Measurements from ENCODE around the gene NRG3.

NRG3 gene

GRCh38 chr10:82210331-82210730, 335.3 kb downstream of the NRG3 start:
- Histone ChIP-seq H3K27ac (replicated peaks) (no peak overlapping the region), H3K4me3 (replicated peaks; ENCODE audit: insufficient read depth, low read length) (no peak overlapping the region), H3K27me3 (ENCODE audit: insufficient read depth, poor library complexity, severe bottlenecking) (no peaks in the 10 kb centered on the region)
- no peak for DNase-seq (ENCODE audit: low read depth in 1 of 2, low spot score in 1 of 2)
- no peak for TF ChIP-seq REST (IDR thresholded peaks at IDR 0.05; ENCODE audit: insufficient replicate concordance, low read depth)
- TF ChIP-seq POLR2AphosphoS5 (IDR thresholded peaks at IDR 0.05; ENCODE audit: low read depth): no peak
- TF ChIP-seq GABPA (IDR thresholded peaks at IDR 0.05; ENCODE audit: low read depth): no peak
- TF ChIP-seq CTCF (IDR thresholded peaks at IDR 0.05; ENCODE audit: insufficient read depth, low read length): no peak
- no peak for TF ChIP-seq SPI1 (IDR thresholded peaks at IDR 0.05; ENCODE audit: borderline replicate concordance, low read depth)

GRCh38 chr10:82211346-82211745, 336.4 kb downstream of the NRG3 start:
- Histone ChIP-seq H3K27me3 (ENCODE audit: insufficient read depth, poor library complexity, severe bottlenecking) (no peaks in the 10 kb centered on the region), H3K27ac (replicated peaks) (no peak overlapping the region), H3K4me3 (replicated peaks; ENCODE audit: insufficient read depth, low read length) (no peak overlapping the region)
- DNase-seq (ENCODE audit: low read depth in 1 of 2, low spot score in 1 of 2): no peak
- TF ChIP-seq REST (IDR thresholded peaks at IDR 0.05; ENCODE audit: insufficient replicate concordance, low read depth): no peak
- TF ChIP-seq SPI1 (IDR thresholded peaks at IDR 0.05; ENCODE audit: borderline replicate concordance, low read depth): no peak
- no peak for TF ChIP-seq GABPA (IDR thresholded peaks at IDR 0.05; ENCODE audit: low read depth)
- TF ChIP-seq POLR2AphosphoS5 (IDR thresholded peaks at IDR 0.05; ENCODE audit: low read depth): no peak
- no peak for TF ChIP-seq CTCF (IDR thresholded peaks at IDR 0.05; ENCODE audit: insufficient read depth, low read length)

- Histone ChIP-seq H3K27me3 (ENCODE audit: insufficient read depth, poor library complexity, severe bottlenecking) (no peaks in the 10 kb centered on the region), H3K27ac (replicated peaks) (no peak overlapping the region), H3K4me3 (replicated peaks; ENCODE audit: insufficient read depth, low read length) (no peak overlapping the region)
- TF ChIP-seq SPI1 (IDR thresholded peaks at IDR 0.05; ENCODE audit: borderline replicate concordance, low read depth) (no peak), CTCF (IDR thresholded peaks at IDR 0.05; ENCODE audit: insufficient read depth, low read length) (no peak), REST (IDR thresholded peaks at IDR 0.05; ENCODE audit: insufficient replicate concordance, low read depth) (no peak), GABPA (IDR thresholded peaks at IDR 0.05; ENCODE audit: low read depth) (no peak), POLR2AphosphoS5 (IDR thresholded peaks at IDR 0.05; ENCODE audit: low read depth) (no peak)
- no peak for DNase-seq (ENCODE audit: low read depth in 1 of 2, low spot score in 1 of 2)
Observed at GRCh38 chr10:82212753-82213152, 337.8 kb downstream of the NRG3 start.
